Measurements from ENCODE around the gene HIVEP2. TPM values are rescaled to one million over a fixed set of nuclear protein-coding genes. Genes with fewer than 3 reads are reported as not detected.

The HIVEP2 gene
- total RNA-seq, 1 donor from 2014 or later, result 24.3 TPM

DNA sequence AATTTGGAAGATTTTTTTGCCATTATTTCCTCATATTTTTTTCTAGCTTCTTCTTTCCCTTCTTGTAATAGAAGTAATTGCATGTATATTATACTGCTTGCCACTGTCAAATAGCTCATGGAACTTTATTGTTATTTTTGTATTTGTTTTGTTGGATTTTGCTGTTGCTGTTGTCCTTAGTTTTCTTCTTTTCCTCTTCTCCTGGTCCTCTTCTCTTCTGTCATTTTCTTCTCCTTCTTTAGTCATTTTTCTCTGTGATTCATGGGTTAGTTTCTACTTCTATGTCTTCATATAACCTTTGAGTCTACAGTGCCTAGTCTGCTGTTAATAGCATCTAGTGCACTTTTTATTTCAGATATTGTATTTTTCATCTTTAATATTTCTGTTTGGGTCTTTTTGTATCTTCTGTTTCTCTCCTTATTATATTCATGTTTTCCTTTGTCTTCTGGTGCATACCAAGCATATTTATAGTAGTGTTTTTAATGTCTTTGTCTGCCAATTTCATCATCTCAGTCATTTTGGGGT lies 226.2 kb downstream of the HIVEP2 start:
- no peaks in the 10 kb centered on the region for H3K36me3 Mint-ChIP-seq (ENCODE audit: low read depth)
- no peak overlapping the region for H3K27ac Mint-ChIP-seq
- intact Hi-C loops (cut with micrococcal nuclease), result no loop called here
- H3K4me1 Mint-ChIP-seq (ENCODE audit: low read depth), result no peaks in the 10 kb centered on the region
- no peak for DNase-seq (ENCODE audit: low spot score)
- peaks cover 28% of the 10 kb centered on the region for H3K9me3 Mint-ChIP-seq
- H3K27me3 Mint-ChIP-seq (ENCODE audit: low read depth), result peaks cover 2% of the 10 kb centered on the region
- no peak overlapping the region for H3K4me3 Mint-ChIP-seq (ENCODE audit: low read depth)

GRCh38 chr6:142716097-142716496 lies 228.9 kb downstream of the HIVEP2 start:
- intact Hi-C loops (cut with micrococcal nuclease), result no loop called here
- Mint-ChIP-seq H3K9me3 (peaks cover 35% of the 10 kb centered on the region), H3K27ac (no peak overlapping the region), H3K27me3 (ENCODE audit: low read depth) (peaks cover 2% of the 10 kb centered on the region), H3K4me1 (ENCODE audit: low read depth) (no peaks in the 10 kb centered on the region), H3K4me3 (ENCODE audit: low read depth) (no peak overlapping the region), H3K36me3 (ENCODE audit: low read depth) (no peaks in the 10 kb centered on the region)
- no peak for DNase-seq (ENCODE audit: low spot score)

- peaks cover 2% of the 10 kb centered on the region for H3K27me3 Mint-ChIP-seq (ENCODE audit: low read depth)
Observed at GRCh38 chr6:142714951-142715785, 229.8 kb downstream of the HIVEP2 start.

GRCh38 chr6:142713959-142714358 lies 231.0 kb downstream of the HIVEP2 start:
- no peaks in the 10 kb centered on the region for H3K36me3 Mint-ChIP-seq (ENCODE audit: low read depth)
- H3K9me3 Mint-ChIP-seq, result peaks cover 18% of the 10 kb centered on the region
- H3K27me3 Mint-ChIP-seq (ENCODE audit: low read depth), result peaks cover 2% of the 10 kb centered on the region
- H3K4me1 Mint-ChIP-seq (ENCODE audit: low read depth), result no peaks in the 10 kb centered on the region
- H3K27ac Mint-ChIP-seq, result no peak overlapping the region
- DNase-seq (ENCODE audit: low spot score), result no peak
- H3K4me3 Mint-ChIP-seq (ENCODE audit: low read depth), result no peak overlapping the region
- intact Hi-C loops (cut with micrococcal nuclease), result no loop called here

More at GRCh38 chr6:142714951-142715785, 229.8 kb downstream of the HIVEP2 start:
- H3K9me3 Mint-ChIP-seq, result peaks cover 29% of the 10 kb centered on the region
- no peaks in the 10 kb centered on the region for H3K4me1 Mint-ChIP-seq (ENCODE audit: low read depth)
- intact Hi-C loops (cut with micrococcal nuclease), result no loop called here
- H3K4me3 Mint-ChIP-seq (ENCODE audit: low read depth), result no peak overlapping the region
- H3K36me3 Mint-ChIP-seq (ENCODE audit: low read depth), result no peaks in the 10 kb centered on the region
- no peak overlapping the region for H3K27ac Mint-ChIP-seq
- no peak for DNase-seq (ENCODE audit: low spot score)

- H3K4me1 Mint-ChIP-seq (ENCODE audit: low read depth), result no peaks in the 10 kb centered on the region
- H3K36me3 Mint-ChIP-seq (ENCODE audit: low read depth), result no peaks in the 10 kb centered on the region
- intact Hi-C loops (cut with micrococcal nuclease), result no loop called here
- no peak for DNase-seq (ENCODE audit: low spot score)
- H3K9me3 Mint-ChIP-seq, result peaks cover 8% of the 10 kb centered on the region
- no peak overlapping the region for H3K4me3 Mint-ChIP-seq (ENCODE audit: low read depth)
- H3K27me3 Mint-ChIP-seq (ENCODE audit: low read depth), result no peaks in the 10 kb centered on the region
- no peak overlapping the region for H3K27ac Mint-ChIP-seq
Observed at GRCh38 chr6:142712231-142712630, 232.7 kb downstream of the HIVEP2 start.

DNA sequence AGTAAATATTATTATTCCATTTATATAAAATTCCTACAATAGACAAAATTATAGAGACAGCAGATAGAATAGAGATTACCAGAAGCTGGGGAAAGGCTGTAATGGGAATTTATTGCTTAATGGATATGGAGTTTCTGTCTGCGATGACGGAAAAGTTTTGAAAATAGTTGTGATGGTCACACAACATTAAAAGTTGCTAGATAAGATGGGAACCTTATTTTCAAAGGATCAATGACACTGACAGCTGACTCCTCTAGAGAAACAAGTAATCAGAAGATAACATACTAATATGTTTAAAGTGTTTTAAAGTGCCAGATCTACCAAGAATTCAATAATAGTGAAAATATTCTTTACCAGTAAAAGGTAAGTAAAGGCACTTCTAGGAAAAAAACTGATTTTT lies 236.3 kb downstream of the HIVEP2 start:
- Mint-ChIP-seq H3K27me3 (ENCODE audit: low read depth) (no peaks in the 10 kb centered on the region), H3K27ac (no peak overlapping the region), H3K36me3 (ENCODE audit: low read depth) (no peaks in the 10 kb centered on the region), H3K4me3 (ENCODE audit: low read depth) (no peak overlapping the region), H3K9me3 (peaks cover 8% of the 10 kb centered on the region), H3K4me1 (ENCODE audit: low read depth) (peaks cover 3% of the 10 kb centered on the region)
- DNase-seq (ENCODE audit: low spot score), result no peak
- intact Hi-C loops (cut with micrococcal nuclease), result no loop called here

DNA sequence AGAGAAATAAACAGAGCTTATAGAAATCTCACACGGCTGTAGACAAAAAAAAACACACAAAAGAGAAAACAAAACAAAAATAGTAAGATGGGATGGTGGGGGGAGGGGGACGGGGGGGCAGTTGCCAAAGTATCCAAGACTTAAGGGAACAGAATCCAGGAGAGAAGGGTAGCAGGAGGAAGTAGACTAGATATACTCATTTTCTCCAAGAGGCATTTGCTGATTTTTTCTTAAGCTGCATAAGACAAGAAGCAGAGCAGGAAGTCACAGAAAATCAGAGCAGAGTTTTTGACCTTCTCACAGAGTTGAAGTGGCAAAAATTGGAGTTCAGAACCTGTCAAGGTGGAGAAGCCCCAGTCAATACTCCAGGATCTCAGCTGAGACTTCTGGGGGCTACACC lies 237.7 kb downstream of the HIVEP2 start:
- no peaks in the 10 kb centered on the region for H3K27me3 Mint-ChIP-seq (ENCODE audit: low read depth)
- H3K4me3 Mint-ChIP-seq (ENCODE audit: low read depth), result no peak overlapping the region
- H3K9me3 Mint-ChIP-seq, result peaks cover 7% of the 10 kb centered on the region
- no peak for DNase-seq (ENCODE audit: low spot score)
- peaks cover 3% of the 10 kb centered on the region for H3K4me1 Mint-ChIP-seq (ENCODE audit: low read depth)
- intact Hi-C loops (cut with micrococcal nuclease), result no loop called here
- H3K36me3 Mint-ChIP-seq (ENCODE audit: low read depth), result no peaks in the 10 kb centered on the region
- no peak overlapping the region for H3K27ac Mint-ChIP-seq

- no peak for DNase-seq (ENCODE audit: low spot score)
- no peak overlapping the region for H3K4me3 Mint-ChIP-seq (ENCODE audit: low read depth)
Observed at GRCh38 chr6:142706210-142706609, 238.8 kb downstream of the HIVEP2 start.

DNA sequence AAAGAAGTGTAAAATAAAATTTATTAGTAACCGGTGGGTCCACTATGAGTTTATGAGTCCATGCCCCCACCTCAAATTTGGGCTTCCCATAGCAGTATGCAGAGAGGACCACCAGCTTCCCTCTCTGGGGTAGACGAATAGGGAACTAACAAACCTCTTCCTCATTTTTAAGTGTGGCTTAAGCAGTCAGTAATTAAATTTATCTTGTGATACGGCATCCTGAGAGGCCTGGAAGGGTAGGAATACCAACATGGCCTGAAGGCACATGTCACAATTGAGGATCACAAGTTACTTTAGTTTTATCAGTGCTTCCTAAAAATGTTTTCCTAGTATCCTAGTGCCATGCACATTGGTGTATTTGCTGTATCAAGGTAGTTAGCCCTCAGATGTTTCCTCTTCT lies 239.9 kb downstream of the HIVEP2 start:
- H3K27ac Mint-ChIP-seq, result no peak overlapping the region
- no peak for DNase-seq (ENCODE audit: low spot score)
- no peak overlapping the region for H3K4me3 Mint-ChIP-seq (ENCODE audit: low read depth)
- H3K9me3 Mint-ChIP-seq, result no peaks in the 10 kb centered on the region
- no peaks in the 10 kb centered on the region for H3K36me3 Mint-ChIP-seq (ENCODE audit: low read depth)
- intact Hi-C loops (cut with micrococcal nuclease), result no loop called here
- no peaks in the 10 kb centered on the region for H3K27me3 Mint-ChIP-seq (ENCODE audit: low read depth)
- H3K4me1 Mint-ChIP-seq (ENCODE audit: low read depth), result peaks cover 3% of the 10 kb centered on the region

More at GRCh38 chr6:142706210-142706609, 238.8 kb downstream of the HIVEP2 start:
- Mint-ChIP-seq H3K9me3 (no peaks in the 10 kb centered on the region), H3K4me1 (ENCODE audit: low read depth) (peaks cover 3% of the 10 kb centered on the region), H3K27ac (no peak overlapping the region), H3K36me3 (ENCODE audit: low read depth) (no peaks in the 10 kb centered on the region), H3K27me3 (ENCODE audit: low read depth) (no peaks in the 10 kb centered on the region)
- intact Hi-C loops (cut with micrococcal nuclease), result no loop called here

DNA sequence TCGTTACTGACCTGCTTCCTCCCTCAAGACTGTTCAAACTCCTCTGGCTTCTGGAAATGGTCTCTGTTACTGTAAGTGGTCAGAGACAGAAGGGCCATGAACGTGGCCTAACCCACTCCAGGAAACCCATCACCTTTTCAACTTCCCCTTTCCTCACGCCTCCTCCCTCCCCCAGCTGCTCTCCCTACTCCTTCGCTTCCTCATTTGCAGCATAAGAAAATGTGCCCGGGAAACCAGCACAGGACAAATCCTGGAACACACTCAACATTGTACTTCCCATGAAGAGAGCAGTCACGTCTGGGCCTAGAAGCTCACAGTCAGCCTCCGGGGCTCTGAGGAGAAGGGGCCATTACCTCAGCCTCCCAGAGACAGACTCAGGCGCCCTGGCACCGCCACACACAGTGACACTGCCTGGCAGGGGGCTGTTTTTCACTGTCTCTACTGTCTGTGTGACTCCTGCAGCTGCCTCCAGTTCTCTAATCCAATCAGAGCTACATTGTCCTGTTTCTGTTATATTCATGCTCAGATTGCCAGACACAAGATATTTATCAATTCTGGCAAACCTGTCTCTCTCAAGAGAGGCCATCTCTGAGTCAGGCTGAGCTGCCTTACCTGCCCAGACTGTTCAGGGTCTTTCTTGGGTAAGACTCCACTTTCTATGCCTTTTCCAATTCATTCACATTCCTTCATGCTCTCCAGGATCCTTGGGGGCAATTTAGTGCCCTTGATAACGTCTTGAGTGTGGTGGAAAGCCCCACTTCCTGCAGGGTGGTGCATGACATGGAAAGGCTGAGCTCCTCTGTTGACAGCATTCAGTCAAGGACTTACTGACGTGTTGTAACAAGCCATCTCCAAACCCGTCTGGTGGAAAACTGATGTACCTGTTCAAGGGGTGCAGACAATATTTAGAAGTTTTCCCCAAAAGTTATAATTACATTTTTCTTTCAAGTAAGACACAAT lies 242.2 kb downstream of the HIVEP2 start:
- H3K4me1 Mint-ChIP-seq (ENCODE audit: low read depth), result peaks cover 3% of the 10 kb centered on the region
- H3K4me3 Mint-ChIP-seq (ENCODE audit: low read depth), result no peak overlapping the region
- H3K27me3 Mint-ChIP-seq (ENCODE audit: low read depth), result no peaks in the 10 kb centered on the region
- no peaks in the 10 kb centered on the region for H3K9me3 Mint-ChIP-seq
- no peak overlapping the region for H3K27ac Mint-ChIP-seq
- intact Hi-C loops (cut with micrococcal nuclease), result no loop called here
- DNase-seq (ENCODE audit: low spot score), result no peak
- no peaks in the 10 kb centered on the region for H3K36me3 Mint-ChIP-seq (ENCODE audit: low read depth)

All from activated T-helper 2 cell treated with anti-CD3 and anti-CD28 coated beads, Interferon-gamma antibody, Interleukin-2, Interleukin-4, amounts not matched to agents 10 μg/mL and 5 μg/mL and 100 μg/mL, durations not matched to agents 14 hours and 24 hours and 36 hours (primary cell).